ENCODE data around the gene CLTB.
"Not testable (repeated sequence)": the region's sequence is repeated elsewhere in the genome, so short reads cannot be mapped to it uniquely, and the experiment has no call there.

The CLTB gene

GRCh38 chr5:176415952-176416924, at the start of gene CLTB:
Gene CLTB (minus strand): TSS chr5:176416539. CDS start chr5:176416363, 176 bp downstream.
- peak; percentile 88 to 93 for DNase-seq (ENCODE audit: low read depth in 1 of 2, low spot score in 1 of 2)
- no peak for TF ChIP-seq JUND (IDR thresholded peaks at IDR 0.05; ENCODE audit: low read depth)
- in situ Hi-C loops (cut with HindIII; ENCODE audit: low pct_unique_long_range_greater_than_20kb, low sequenced_read_pairs), result no loop called here

- no peak for TF ChIP-seq JUND (IDR thresholded peaks at IDR 0.05; ENCODE audit: low read depth)
- in situ Hi-C loops (cut with HindIII; ENCODE audit: low pct_unique_long_range_greater_than_20kb, low sequenced_read_pairs), result no loop called here
- no peak for DNase-seq (ENCODE audit: low read depth in 1 of 2, low spot score in 1 of 2)
Observed at GRCh38 chr5:176463113-176463764, 46.9 kb upstream of the CLTB start.

- TF ChIP-seq JUND (IDR thresholded peaks at IDR 0.05; ENCODE audit: low read depth), result no peak
- no peak for DNase-seq (ENCODE audit: low read depth in 1 of 2, low spot score in 1 of 2)
- in situ Hi-C loops (cut with HindIII; ENCODE audit: low pct_unique_long_range_greater_than_20kb, low sequenced_read_pairs), result no loop called here
Observed at GRCh38 chr5:176461349-176461748, 45.0 kb upstream of the CLTB start.

- DNase-seq (ENCODE audit: low read depth in 1 of 2, low spot score in 1 of 2), result no peak
- in situ Hi-C loops (cut with HindIII; ENCODE audit: low pct_unique_long_range_greater_than_20kb, low sequenced_read_pairs), result no loop called here
- no peak for TF ChIP-seq JUND (IDR thresholded peaks at IDR 0.05; ENCODE audit: low read depth)
Observed at GRCh38 chr5:176458904-176459561, 42.7 kb upstream of the CLTB start.

GRCh38 chr5:176454724-176455394, 38.5 kb upstream of the CLTB start:
- no peak for TF ChIP-seq JUND (IDR thresholded peaks at IDR 0.05; ENCODE audit: low read depth)
- no peak for DNase-seq (ENCODE audit: low read depth in 1 of 2, low spot score in 1 of 2)
- in situ Hi-C loops (cut with HindIII; ENCODE audit: low pct_unique_long_range_greater_than_20kb, low sequenced_read_pairs), result no loop called here

- no peak for DNase-seq (ENCODE audit: low read depth in 1 of 2, low spot score in 1 of 2)
- no peak for TF ChIP-seq JUND (IDR thresholded peaks at IDR 0.05; ENCODE audit: low read depth)
- in situ Hi-C loops (cut with HindIII; ENCODE audit: low pct_unique_long_range_greater_than_20kb, low sequenced_read_pairs), result no loop called here
Observed at GRCh38 chr5:176450077-176450476, 33.7 kb upstream of the CLTB start.

- TF ChIP-seq JUND (IDR thresholded peaks at IDR 0.05; ENCODE audit: low read depth), result no peak
- in situ Hi-C loops (cut with HindIII; ENCODE audit: low pct_unique_long_range_greater_than_20kb, low sequenced_read_pairs), result no loop called here
- DNase-seq (ENCODE audit: low read depth in 1 of 2, low spot score in 1 of 2), result peak; percentile 99
Observed at GRCh38 chr5:176447978-176448608, 31.8 kb upstream of the CLTB start, which contains the start of gene FAF2. Gene FAF2 (plus strand): TSS chr5:176448385. CDS start chr5:176448408, 23 bp downstream.

GRCh38 chr5:176447591-176447977, 31.2 kb upstream of the CLTB start:
- in situ Hi-C loops (cut with HindIII; ENCODE audit: low pct_unique_long_range_greater_than_20kb, low sequenced_read_pairs), result no loop called here
- no peak for DNase-seq (ENCODE audit: low read depth in 1 of 2, low spot score in 1 of 2)
- TF ChIP-seq JUND (IDR thresholded peaks at IDR 0.05; ENCODE audit: low read depth), result no peak

- no peak for DNase-seq (ENCODE audit: low read depth in 1 of 2, low spot score in 1 of 2)
- no peak for TF ChIP-seq JUND (IDR thresholded peaks at IDR 0.05; ENCODE audit: low read depth)
- in situ Hi-C loops (cut with HindIII; ENCODE audit: low pct_unique_long_range_greater_than_20kb, low sequenced_read_pairs), result no loop called here
Observed at GRCh38 chr5:176446884-176447590, 30.7 kb upstream of the CLTB start.

GRCh38 chr5:176446028-176446665, 29.8 kb upstream of the CLTB start:
- TF ChIP-seq JUND (IDR thresholded peaks at IDR 0.05; ENCODE audit: low read depth), result no peak
- no peak for DNase-seq (ENCODE audit: low read depth in 1 of 2, low spot score in 1 of 2)
- in situ Hi-C loops (cut with HindIII; ENCODE audit: low pct_unique_long_range_greater_than_20kb, low sequenced_read_pairs), result no loop called here

- no peak for DNase-seq (ENCODE audit: low read depth in 1 of 2, low spot score in 1 of 2)
- TF ChIP-seq JUND (IDR thresholded peaks at IDR 0.05; ENCODE audit: low read depth), result no peak
- in situ Hi-C loops (cut with HindIII; ENCODE audit: low pct_unique_long_range_greater_than_20kb, low sequenced_read_pairs), result no loop called here
Observed at GRCh38 chr5:176444742-176445141, 28.4 kb upstream of the CLTB start.

- DNase-seq (ENCODE audit: low read depth in 1 of 2, low spot score in 1 of 2); in situ Hi-C loops (cut with HindIII; ENCODE audit: low pct_unique_long_range_greater_than_20kb, low sequenced_read_pairs): not testable (repeated sequence)
Observed at GRCh38 chr5:176442911-176443310, 26.6 kb upstream of the CLTB start.
